Lower lobe of right lung (tissue), 2 donors: ENCODE results near the gene HEYL. TPM values are rescaled to one million over a fixed set of nuclear protein-coding genes. Genes with fewer than 3 reads are reported as not detected.

Experiments
- ATAC-seq, 2 donors: fragments of 200-7000 bp; cut with Tn5 transposase; one replicate each; pipeline ENCODE4 v1.9.1; 2020 to 2022; ENCODE audit warnings: mild to moderate bottlenecking in 2 of 2, moderate library complexity in 2 of 2
- DNase-seq: peaks from one replicate; pipeline ENCODE4 v3.0.0-alpha.2; 2020
- H3K27ac ChIP-seq: fragments of 200-600 bp; one replicate; pipeline ENCODE4 v1.8.0; 2022
- H3K27me3 ChIP-seq: fragments of 200-600 bp; one replicate; pipeline ENCODE4 v1.8.0; 2022; ENCODE audit warnings: low read depth
- H3K36me3 ChIP-seq: fragments of 200-600 bp; one replicate; pipeline ENCODE4 v1.8.0; 2022; ENCODE audit warnings: mild to moderate bottlenecking
- H3K4me1 ChIP-seq: fragments of 200-600 bp; one replicate; pipeline ENCODE4 v1.8.0; 2022
- H3K4me3 ChIP-seq: fragments of 200-600 bp; one replicate; pipeline ENCODE4 v1.8.0; 2022; ENCODE audit warnings: mild to moderate bottlenecking
- H3K9me3 ChIP-seq: fragments of 200-600 bp; one replicate; pipeline ENCODE4 v1.8.0; 2022
- intact Hi-C: fragments of 100-400 bp; cut with DNase I; formaldehyde crosslinking; loops from one replicate; pipeline ENCODE4 v1.11.0; 2022
- total RNA-seq: library from RNA; stranded (reverse); fragmentation: NEBNext Ultra II Directional; extraction: Animal tissue kit (Norgen Biotek cat#: 25700); gene quantifications from one replicate; pipeline ENCODE4 v1.2.1, GENCODE V29; 2021
- TF ChIP-seq, protein P1 (sequence below): fragments of 200-600 bp; IDR thresholded peaks from one replicate; pipeline ENCODE4 v1.8.0; 2022; ENCODE audit warnings: antibody characterized with exemption, mild to moderate bottlenecking
- donor health status: DM: no; HTN: yes; CAD: no; lungs with severe emphysema.

HEYL gene
- total RNA-seq, 1 donor from 2014 or later = 10.4 TPM

DNA sequence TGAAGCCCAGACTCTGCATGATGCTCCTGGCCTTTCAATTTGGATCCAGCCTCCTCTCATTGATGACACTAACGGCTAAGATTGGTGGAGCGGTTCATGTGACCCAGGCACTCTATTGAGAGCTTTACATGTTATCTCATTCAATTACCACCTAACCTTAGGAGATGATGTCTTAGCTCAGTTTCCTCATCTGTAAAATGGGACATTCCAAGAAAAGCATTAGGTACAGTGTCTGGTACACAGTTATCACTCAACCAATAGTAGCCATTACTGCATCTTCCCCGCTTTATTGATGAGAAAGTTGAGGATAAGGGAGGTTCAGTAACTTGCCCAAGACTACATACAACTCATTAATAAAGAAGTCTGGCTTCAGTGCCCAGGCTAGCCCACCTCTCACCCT is 17.0 kb downstream of the HEYL start:
- Histone ChIP-seq H3K4me3 (no peak overlapping the region), H3K36me3 (peaks cover 10% of the 10 kb centered on the region), H3K27ac (no peak overlapping the region), H3K4me1 (peaks cover 5% of the 10 kb centered on the region), H3K27me3 (no peaks in the 10 kb centered on the region), H3K9me3 (no peaks in the 10 kb centered on the region)
- intact Hi-C loops = no loop called here
- DNase-seq (no peak), ATAC-seq (no peak)
- TF ChIP-seq, protein P1, sequence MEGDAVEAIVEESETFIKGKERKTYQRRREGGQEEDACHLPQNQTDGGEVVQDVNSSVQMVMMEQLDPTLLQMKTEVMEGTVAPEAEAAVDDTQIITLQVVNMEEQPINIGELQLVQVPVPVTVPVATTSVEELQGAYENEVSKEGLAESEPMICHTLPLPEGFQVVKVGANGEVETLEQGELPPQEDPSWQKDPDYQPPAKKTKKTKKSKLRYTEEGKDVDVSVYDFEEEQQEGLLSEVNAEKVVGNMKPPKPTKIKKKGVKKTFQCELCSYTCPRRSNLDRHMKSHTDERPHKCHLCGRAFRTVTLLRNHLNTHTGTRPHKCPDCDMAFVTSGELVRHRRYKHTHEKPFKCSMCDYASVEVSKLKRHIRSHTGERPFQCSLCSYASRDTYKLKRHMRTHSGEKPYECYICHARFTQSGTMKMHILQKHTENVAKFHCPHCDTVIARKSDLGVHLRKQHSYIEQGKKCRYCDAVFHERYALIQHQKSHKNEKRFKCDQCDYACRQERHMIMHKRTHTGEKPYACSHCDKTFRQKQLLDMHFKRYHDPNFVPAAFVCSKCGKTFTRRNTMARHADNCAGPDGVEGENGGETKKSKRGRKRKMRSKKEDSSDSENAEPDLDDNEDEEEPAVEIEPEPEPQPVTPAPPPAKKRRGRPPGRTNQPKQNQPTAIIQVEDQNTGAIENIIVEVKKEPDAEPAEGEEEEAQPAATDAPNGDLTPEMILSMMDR = no peak

DNA sequence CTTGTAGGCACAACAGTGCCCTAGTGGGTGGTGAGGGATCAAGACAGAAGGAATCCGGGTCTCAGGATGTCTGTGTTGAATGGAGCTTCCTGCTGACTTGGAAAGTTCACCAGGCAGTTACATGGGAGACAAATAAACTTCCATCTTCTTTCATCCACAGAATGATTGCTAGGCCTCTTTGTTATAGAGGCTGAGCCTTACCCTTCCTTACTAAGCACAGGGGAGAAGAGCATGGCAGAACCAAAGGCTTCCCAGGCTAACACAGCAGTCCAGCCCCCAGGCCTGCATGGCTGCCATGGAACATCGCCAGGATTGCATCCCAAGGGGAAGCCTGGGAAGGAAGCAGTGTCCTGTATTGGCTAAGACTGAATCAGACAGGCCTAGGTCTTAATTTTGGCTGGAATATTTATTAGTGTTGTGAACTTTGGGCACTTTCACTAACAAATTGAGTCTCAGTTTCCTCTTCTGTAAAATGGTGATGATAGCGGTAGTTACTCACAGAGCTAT is 18.7 kb downstream of the HEYL start:
- TF ChIP-seq, protein P1 = no peak
- DNase-seq (no peak), ATAC-seq (no peak)
- H3K36me3 ChIP-seq = no peaks in the 10 kb centered on the region
- no peak overlapping the region for H3K4me3 ChIP-seq
- no peak overlapping the region for H3K27ac ChIP-seq
- H3K4me1 ChIP-seq = peaks cover 5% of the 10 kb centered on the region
- no peaks in the 10 kb centered on the region for H3K9me3 ChIP-seq
- no peaks in the 10 kb centered on the region for H3K27me3 ChIP-seq
- intact Hi-C loops = no loop called here

DNA sequence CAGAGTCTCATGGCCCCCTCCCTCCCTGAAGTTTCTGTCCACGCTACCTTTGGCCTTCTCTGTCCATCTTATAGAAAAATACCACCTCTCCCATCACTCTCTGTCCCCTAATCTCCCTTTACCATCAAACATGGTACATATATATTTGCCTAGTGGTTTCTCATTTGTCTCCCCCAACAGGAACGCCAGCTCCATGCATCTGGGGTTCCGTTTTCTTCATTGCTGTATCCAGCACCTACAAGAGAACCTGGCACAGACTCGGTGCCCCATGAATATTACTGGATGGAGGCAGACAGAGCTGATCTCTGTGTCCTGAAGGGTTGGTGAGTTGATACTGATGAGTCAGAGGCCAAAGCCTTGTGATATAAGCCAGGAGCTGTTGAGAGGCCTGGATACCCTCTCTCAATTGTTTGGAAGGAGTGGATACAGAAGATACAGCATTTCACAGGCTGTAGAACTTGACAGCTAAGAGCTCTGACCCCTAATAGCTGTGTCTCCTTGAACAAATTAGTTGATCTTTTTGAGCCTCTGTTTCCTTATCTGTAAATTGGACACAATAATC is 21.9 kb downstream of the HEYL start:
- DNase-seq (no peak), ATAC-seq (no peak)
- Histone ChIP-seq H3K27me3 (no peaks in the 10 kb centered on the region), H3K9me3 (no peaks in the 10 kb centered on the region), H3K4me1 (peaks cover under 1% of the 10 kb centered on the region), H3K27ac (no peak overlapping the region), H3K4me3 (no peak overlapping the region), H3K36me3 (no peaks in the 10 kb centered on the region)
- intact Hi-C loops = no loop called here
- TF ChIP-seq, protein P1 = no peak

DNA sequence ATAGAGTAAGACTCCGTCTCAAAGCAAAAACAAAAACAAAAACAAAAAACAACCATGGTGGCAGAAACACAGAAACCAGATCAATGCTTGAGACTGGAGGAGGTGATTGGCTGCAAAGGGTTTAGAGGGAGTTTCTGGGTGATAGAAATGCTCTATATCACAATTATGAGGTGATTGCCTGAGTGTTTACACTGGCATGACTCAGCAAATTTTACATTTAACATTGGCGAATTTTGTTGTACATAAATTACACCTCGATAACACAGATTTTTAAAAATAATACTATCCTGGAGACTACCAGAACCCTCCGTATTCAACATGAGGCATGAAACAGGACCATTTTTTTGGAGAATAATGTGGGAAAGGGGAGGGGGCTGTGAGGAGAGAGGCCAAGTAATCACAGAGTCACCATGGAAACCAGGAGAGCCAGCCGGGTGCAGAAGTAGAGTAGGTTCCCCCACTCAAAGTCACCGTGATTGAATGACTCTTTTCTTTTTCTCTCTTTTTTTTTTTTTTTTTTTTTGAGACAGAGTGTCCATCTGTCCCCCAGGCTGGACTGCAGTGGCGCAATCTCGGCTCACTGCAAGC is 24.3 kb downstream of the HEYL start:
- intact Hi-C loops = no loop called here
- no peak for DNase-seq
- Histone ChIP-seq H3K27ac (no peak overlapping the region), H3K9me3 (no peaks in the 10 kb centered on the region), H3K4me3 (no peak overlapping the region), H3K4me1 (no peaks in the 10 kb centered on the region), H3K36me3 (no peaks in the 10 kb centered on the region), H3K27me3 (no peaks in the 10 kb centered on the region)
- TF ChIP-seq, protein P1 = no peak
- no peak for ATAC-seq

DNA sequence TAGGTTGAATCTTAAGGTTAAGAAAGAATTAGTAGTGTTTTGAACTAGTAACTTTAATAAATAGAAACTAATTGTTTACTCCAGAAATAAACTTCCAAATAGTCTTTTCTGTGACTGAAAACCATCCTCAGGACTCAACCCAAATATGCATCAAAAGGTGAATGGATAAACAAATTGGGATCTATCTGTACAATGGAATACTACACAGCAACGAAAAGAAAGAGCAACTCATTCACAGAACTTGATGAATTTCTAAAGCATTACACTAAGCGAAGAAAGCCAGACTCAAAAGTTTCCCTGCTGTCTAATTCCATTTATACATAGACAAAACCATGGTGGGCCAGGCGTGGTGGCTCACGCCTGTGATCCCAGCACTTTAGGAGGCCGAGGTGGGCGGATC is 25.0 kb downstream of the HEYL start:
- TF ChIP-seq, protein P1 = no peak
- intact Hi-C loops = no loop called here
- ATAC-seq (no peak), DNase-seq (no peak)
- H3K4me1 ChIP-seq = peaks cover 5% of the 10 kb centered on the region
- no peaks in the 10 kb centered on the region for H3K9me3 ChIP-seq
- no peaks in the 10 kb centered on the region for H3K27me3 ChIP-seq
- H3K36me3 ChIP-seq = no peaks in the 10 kb centered on the region
- H3K27ac ChIP-seq = no peak overlapping the region
- no peak overlapping the region for H3K4me3 ChIP-seq
